Gastrocnemius medialis (tissue), 4 donors: ENCODE data around the gene COL27A1. TPM values are rescaled to one million over a fixed set of nuclear protein-coding genes. Genes with fewer than 3 reads are reported as not detected.

Experiments
- ATAC-seq, 2 donors: fragments of 150-250 bp; one replicate each; pipeline ENCODE4 v1.9.1; 2016
- DNase-seq, 2 donors: peaks; one replicate each; pipeline ENCODE4 v3.0.0-alpha.2; 2019
- H3K27ac ChIP-seq, 4 donors: fragments of 200-600 bp; sonication (generic); 1 replicate in 1 of 4; 2 replicates in 3 of 4; pipeline ENCODE4 v1.5.1; 2016 to 2018; ENCODE audit warnings: mild to moderate bottlenecking in 2 of 4, moderate library complexity in 1 of 4
- H3K27me3 ChIP-seq, 3 donors: fragments of 200-600 bp; sonication (generic) in 2 of 3; 1 replicate in 1 of 3; 2 replicates in 2 of 3; pipeline versions ENCODE4 v1.5.1 to v1.6.0; 2016 to 2019; ENCODE audit warnings: mild to moderate bottlenecking in 1 of 3, moderate library complexity in 1 of 3
- H3K36me3 ChIP-seq, 2 donors: fragments of 200-600 bp; sonication (generic) in 1 of 2; one replicate each; pipeline ENCODE4 v1.5.1; 2017 to 2018
- H3K4me1 ChIP-seq, 2 donors: fragments of 200-600 bp; sonication (generic) in 1 of 2; one replicate each; pipeline ENCODE4 v1.5.1; 2016 to 2017; ENCODE audit warnings: mild to moderate bottlenecking in 2 of 2
- H3K4me3 ChIP-seq, 4 donors: fragments of 200-600 bp; sonication (generic) in 3 of 4; 1 replicate in 1 of 4; 2 replicates in 3 of 4; pipeline ENCODE4 v1.5.1; 2016 to 2019; ENCODE audit warnings: mild to moderate bottlenecking in 2 of 4
- H3K9me3 ChIP-seq, 3 donors: fragments of 200-600 bp; sonication (generic) in 2 of 3; 1 replicate in 1 of 3; 2 replicates in 2 of 3; pipeline ENCODE4 v1.5.1; 2016 to 2019
- CTCF ChIP-seq, 5 experiments: fragments of 450-650 bp in 3 of 5; fragments of 200-600 bp in 2 of 5; sonication (generic) in 2 of 5; IDR thresholded peaks in 4 of 5; conservative IDR thresholded peaks in 1 of 5; 1 replicate in 4 of 5; 2 replicates in 1 of 5; pipeline ENCODE4 v1.5.1; 2016 to 2019; ENCODE audit warnings: antibody characterized with exemption in 5 of 5, mild to moderate bottlenecking in 3 of 5, moderate library complexity in 3 of 5
- POLR2A ChIP-seq, 2 donors: fragments of 450-650 bp; IDR thresholded peaks; one replicate each; pipeline ENCODE4 v1.6.1; 2017; ENCODE audit warnings: antibody characterized with exemption in 2 of 2, mild to moderate bottlenecking in 2 of 2, moderate library complexity in 2 of 2
- in situ Hi-C, 4 donors: fragments of 200-750 bp; cut with MboI; loops; one replicate each; pipeline versions ENCODE4 v1.15.0 to v1.8.0; 2017; ENCODE audit warnings: low sequenced_read_pairs in 4 of 4
- intact Hi-C: fragments of 100-400 bp; cut with DNase I; formaldehyde crosslinking; loops from one replicate; pipeline ENCODE4 v1.15.1; 2023; ENCODE audit warnings: low total_unique reads
- total RNA-seq, 4 donors: library from RNA; depleted of rRNA; stranded (reverse); fragments of >200 nt; gene quantifications; one replicate each; pipeline versions ENCODE4 v1.1.0 to v1.2.3, GENCODE V29; 2016

The COL27A1 gene
- total RNA-seq, 4 donors from 2014 or later = 0.42 to 1.4 (median 0.95) TPM

DNA sequence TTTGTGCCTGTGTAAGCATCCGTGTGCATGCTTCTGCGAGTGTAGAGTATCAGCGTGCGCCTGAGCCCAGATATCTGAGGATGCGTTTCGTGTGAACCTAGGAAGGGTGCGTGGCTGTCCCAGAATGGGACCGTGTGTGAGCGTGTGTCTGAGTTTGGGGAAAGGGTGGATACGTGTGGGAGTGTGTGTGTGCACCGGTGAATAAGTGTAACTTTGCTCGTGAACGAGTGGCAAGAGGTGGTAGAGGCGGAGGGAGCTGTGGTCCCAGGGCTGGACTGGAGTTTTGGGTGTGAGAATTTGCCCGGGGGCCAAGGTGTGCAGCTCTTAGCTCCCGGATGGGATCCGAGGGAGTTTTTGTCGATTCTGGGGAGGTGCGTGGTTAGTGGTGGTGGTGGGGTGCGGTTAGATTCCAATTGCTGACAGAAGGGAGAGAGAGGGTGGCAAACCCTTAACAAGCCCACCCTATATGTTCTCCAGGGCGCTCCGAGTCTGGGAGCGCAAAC lies 686 bp upstream of the COL27A1 start:
- Histone ChIP-seq H3K36me3 (no peaks in the 10 kb centered on the region), H3K27me3 (peaks cover 12 to 17% (median 14%) of the 10 kb centered on the region in 3 donors), H3K4me1 (peaks cover 4 to 16% of the 10 kb centered on the region in 2 donors), H3K4me3 (peak overlapping the region; percentile 34 to 62 (median 40)), H3K27ac (no peak overlapping the region), H3K9me3 (no peaks in the 10 kb centered on the region)
- intact Hi-C loops = loop anchor here (1.0 to 2.0 kb wide), 4 partner anchors 46 to 137 kb away; no protein-coding TSS in a partner anchor
- in situ Hi-C loops = loop anchor here in 2 of 4 donors (5.0 to 10.0 kb wide), 2 partner anchors 118 to 130 kb away; no protein-coding TSS in a partner anchor
- DNase-seq (no peak), ATAC-seq (no peak)
- no peak for TF ChIP-seq CTCF (IDR thresholded peaks at IDR 0.05 in 4 of 5, conservative IDR thresholded peaks at IDR 0.05 in 1 of 5)
- TF ChIP-seq POLR2A (IDR thresholded peaks at IDR 0.05) = no peak

GRCh38 chr9:114155995-114156656 lies 789 bp downstream of the COL27A1 start:
- intact Hi-C loops (loop anchor here (1.0 to 2.0 kb wide), 4 partner anchors 47 to 135 kb away; no protein-coding TSS in a partner anchor), in situ Hi-C loops (loop anchor here in 1 of 4 donors (10.0 kb wide), 1 partner anchor 129 kb away; no protein-coding TSS in a partner anchor)
- Histone ChIP-seq H3K27me3 (peaks cover 12 to 17% (median 14%) of the 10 kb centered on the region in 3 donors), H3K36me3 (no peaks in the 10 kb centered on the region), H3K27ac (peak overlapping the region; percentile 56 to 71 (median 64)), H3K9me3 (no peaks in the 10 kb centered on the region), H3K4me3 (peak overlapping the region; percentile 48 to 68 (median 62)), H3K4me1 (peaks cover 4 to 17% of the 10 kb centered on the region in 2 donors)
- DNase-seq = peak in 1 of 2 donors; percentile 48
- TF ChIP-seq POLR2A (IDR thresholded peaks at IDR 0.05) = peak in 1 of 2 donors; percentile 15
- TF ChIP-seq CTCF (IDR thresholded peaks at IDR 0.05 in 4 of 5, conservative IDR thresholded peaks at IDR 0.05 in 1 of 5) = no peak
- peak; percentile 72 to 73 for ATAC-seq

GRCh38 chr9:114156657-114157421 lies 1.5 kb downstream of the COL27A1 start:
- Histone ChIP-seq H3K36me3 (no peaks in the 10 kb centered on the region), H3K9me3 (no peaks in the 10 kb centered on the region), H3K27ac (peak overlapping the region; percentile 56 to 71 (median 64)), H3K4me3 (peak overlapping the region; percentile 48 to 68 (median 62)), H3K4me1 (peaks cover 11 to 25% of the 10 kb centered on the region in 2 donors), H3K27me3 (peaks cover 12 to 17% (median 14%) of the 10 kb centered on the region in 3 donors)
- intact Hi-C loops (no loop called here), in situ Hi-C loops (loop anchor here in 1 of 4 donors (10.0 kb wide), 1 partner anchor 128 kb away; no protein-coding TSS in a partner anchor)
- TF ChIP-seq CTCF (IDR thresholded peaks at IDR 0.05 in 4 of 5, conservative IDR thresholded peaks at IDR 0.05 in 1 of 5) (peak in 1 of 5 experiments; percentile 11), POLR2A (IDR thresholded peaks at IDR 0.05) (no peak)
- peak in 1 of 2 donors; percentile 26 for DNase-seq
- peak; percentile 24 to 29 for ATAC-seq

DNA sequence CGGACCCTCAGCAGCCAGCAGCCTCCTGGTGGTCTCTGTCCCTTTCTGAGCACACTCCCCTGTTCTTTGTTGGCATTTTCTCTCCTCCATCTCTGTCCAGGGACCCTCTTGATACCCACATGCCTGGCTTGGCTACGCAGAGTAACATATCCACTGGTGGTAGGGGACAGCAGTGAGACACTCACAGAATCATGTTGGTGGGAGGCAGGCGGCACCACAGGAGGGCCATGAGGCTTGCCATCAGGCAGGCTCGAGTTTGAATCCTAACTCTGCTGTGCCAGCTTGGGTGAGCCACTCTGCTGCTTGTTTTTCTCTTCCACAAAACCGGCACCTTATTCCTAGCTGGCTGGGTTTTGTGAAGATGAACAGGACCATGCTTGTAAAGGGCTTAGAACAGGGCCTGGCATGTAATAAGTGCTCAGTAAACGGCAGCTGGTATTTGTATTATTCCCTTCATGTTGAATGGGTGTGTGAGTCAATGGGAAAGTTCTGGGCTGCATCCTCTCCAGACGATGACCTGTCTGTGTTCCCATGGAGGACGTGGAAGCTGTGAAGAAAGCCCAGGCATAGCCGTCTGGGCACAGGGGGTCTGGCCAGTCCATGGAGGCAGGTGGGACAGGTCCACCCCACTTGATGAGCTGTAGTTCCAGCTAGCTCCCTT lies 2.3 kb downstream of the COL27A1 start:
- in situ Hi-C loops (loop anchor here in 1 of 4 donors (10.0 kb wide), 1 partner anchor 127 kb away; no protein-coding TSS in a partner anchor), intact Hi-C loops (no loop called here)
- Histone ChIP-seq H3K4me3 (no peak overlapping the region), H3K27me3 (peaks cover 12 to 17% (median 14%) of the 10 kb centered on the region in 3 donors), H3K36me3 (no peaks in the 10 kb centered on the region), H3K4me1 (peaks cover 19 to 33% of the 10 kb centered on the region in 2 donors), H3K9me3 (no peaks in the 10 kb centered on the region), H3K27ac (peak overlapping the region in 2 of 4 donors; percentile 16 to 71)
- TF ChIP-seq CTCF (IDR thresholded peaks at IDR 0.05 in 4 of 5, conservative IDR thresholded peaks at IDR 0.05 in 1 of 5) = no peak
- no peak for TF ChIP-seq POLR2A (IDR thresholded peaks at IDR 0.05)
- ATAC-seq = no peak
- no peak for DNase-seq
